Breast epithelium (tissue), 3 donors: Measurements from ENCODE around the gene ZNRF2.

ENCODE experiments used
- POLR2A ChIP-seq: fragments of 450-650 bp; IDR thresholded peaks from one replicate; pipeline ENCODE4 v1.6.1; 2016; ENCODE audit warnings: antibody characterized with exemption, mild to moderate bottlenecking, moderate library complexity
- TF ChIP-seq, protein P1 (sequence below), 3 donors: fragments of 450-650 bp; IDR thresholded peaks; one replicate each; pipeline ENCODE4 v1.5.1; 2016 to 2017; ENCODE audit warnings: antibody characterized with exemption in 3 of 3, mild to moderate bottlenecking in 3 of 3, moderate library complexity in 3 of 3

DNA sequence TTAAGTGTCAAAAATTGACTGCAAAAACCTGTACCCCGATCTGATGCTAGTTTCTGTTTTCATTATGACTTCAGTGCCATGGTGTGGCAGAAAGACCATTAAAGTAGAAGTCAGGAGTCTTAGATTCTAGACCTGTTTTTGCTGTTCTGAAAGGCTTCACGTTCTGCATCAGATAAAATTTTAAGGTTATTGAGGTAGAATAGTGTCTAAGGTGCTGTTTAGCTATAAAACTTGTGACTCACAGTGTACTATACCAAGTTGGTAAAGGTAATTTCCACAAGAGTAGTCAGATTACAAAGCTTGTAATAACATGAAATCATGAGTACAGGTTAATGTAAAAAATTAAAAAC, 38.6 kb downstream of the ZNRF2 start:
- TF ChIP-seq, protein P1, sequence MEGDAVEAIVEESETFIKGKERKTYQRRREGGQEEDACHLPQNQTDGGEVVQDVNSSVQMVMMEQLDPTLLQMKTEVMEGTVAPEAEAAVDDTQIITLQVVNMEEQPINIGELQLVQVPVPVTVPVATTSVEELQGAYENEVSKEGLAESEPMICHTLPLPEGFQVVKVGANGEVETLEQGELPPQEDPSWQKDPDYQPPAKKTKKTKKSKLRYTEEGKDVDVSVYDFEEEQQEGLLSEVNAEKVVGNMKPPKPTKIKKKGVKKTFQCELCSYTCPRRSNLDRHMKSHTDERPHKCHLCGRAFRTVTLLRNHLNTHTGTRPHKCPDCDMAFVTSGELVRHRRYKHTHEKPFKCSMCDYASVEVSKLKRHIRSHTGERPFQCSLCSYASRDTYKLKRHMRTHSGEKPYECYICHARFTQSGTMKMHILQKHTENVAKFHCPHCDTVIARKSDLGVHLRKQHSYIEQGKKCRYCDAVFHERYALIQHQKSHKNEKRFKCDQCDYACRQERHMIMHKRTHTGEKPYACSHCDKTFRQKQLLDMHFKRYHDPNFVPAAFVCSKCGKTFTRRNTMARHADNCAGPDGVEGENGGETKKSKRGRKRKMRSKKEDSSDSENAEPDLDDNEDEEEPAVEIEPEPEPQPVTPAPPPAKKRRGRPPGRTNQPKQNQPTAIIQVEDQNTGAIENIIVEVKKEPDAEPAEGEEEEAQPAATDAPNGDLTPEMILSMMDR (IDR thresholded peaks at IDR 0.05): no peak
- TF ChIP-seq POLR2A: no peak
